GM19438 (cell line): Measurements from ENCODE around the gene ATL1.
A peak's percentile ranks its signal among the peaks of the same experiment; 100 is the strongest.

ENCODE experiments used
- ATAC-seq: cut with Tn5 transposase; IDR thresholded peaks from one replicate; pipeline ENCODE4 v1.9.1; 2021; ENCODE audit warnings: low read depth; ENCODE audit not compliant: unreplicated experiment

The ATL1 gene

DNA sequence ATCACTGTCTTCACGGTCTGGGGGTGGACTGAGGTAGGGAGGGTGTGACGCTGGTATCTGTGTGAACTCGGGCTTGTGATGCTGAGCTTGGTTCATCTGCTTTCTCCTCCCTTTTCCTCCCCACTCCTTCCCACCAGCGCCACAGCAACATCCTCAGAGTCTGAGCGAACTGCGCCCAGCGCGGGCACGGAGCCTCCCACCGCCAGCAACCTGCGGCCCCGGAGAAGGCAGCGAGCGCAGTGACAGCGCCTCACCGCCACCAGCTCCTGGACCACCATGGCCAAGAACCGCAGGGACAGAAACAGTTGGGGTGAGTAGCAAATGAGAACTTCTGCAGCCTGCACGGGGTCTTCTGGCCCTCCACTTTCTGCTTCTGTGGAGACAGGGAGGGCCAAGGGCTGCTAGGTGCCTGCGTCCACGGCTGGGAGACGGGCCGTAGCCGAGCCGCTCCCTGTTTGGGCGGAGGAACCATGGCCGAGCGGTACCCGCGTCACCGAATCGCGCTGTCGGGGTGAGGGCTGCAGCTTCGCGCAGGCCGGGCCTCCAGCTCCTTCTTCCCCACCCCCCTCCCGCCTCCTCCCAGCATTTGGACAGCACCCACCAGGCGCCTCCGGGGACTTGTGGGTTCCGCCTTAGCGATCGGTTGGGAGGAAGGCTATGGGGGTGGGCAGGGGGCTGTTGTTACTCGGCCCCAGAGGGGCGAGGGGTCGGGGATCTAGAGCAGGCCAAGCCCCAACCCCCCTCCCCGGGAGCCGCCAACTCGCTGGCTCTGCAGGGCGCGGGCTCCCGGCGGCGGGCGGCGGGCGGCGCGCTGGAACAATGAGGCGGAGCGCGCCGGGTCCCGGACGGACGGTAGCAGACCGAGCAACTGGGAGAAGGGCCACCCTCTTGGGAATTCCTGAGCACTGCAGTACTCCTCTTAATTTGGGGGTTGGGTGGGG is at the start of gene ATL1:
Gene ATL1, plus strand, starts transcription at position 156 of the 941 bp plus-strand sequence. Its CDS starts 121 bp downstream, at position 277.
- ATAC-seq, result no peak

DNA sequence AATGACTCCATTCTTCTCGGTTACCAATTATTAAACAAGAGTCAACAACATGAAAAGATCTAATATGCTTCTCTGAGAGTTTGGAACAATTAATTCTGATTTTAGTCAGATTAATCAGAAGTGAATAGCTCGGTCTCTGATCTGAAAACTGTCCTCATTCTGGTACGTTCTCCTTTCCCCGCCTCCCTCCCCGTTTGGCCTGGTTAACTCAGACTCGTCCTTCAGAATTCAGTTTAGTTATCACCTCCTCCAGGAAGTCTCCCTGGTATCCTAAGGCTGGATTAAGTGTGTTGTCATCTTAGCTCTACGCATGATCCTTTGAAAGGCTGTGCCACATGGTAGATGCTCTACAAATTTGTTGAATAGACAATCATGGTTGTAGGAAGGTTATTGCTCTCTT is 49.8 kb upstream of the ATL1 start:
- ATAC-seq, result no peak

DNA sequence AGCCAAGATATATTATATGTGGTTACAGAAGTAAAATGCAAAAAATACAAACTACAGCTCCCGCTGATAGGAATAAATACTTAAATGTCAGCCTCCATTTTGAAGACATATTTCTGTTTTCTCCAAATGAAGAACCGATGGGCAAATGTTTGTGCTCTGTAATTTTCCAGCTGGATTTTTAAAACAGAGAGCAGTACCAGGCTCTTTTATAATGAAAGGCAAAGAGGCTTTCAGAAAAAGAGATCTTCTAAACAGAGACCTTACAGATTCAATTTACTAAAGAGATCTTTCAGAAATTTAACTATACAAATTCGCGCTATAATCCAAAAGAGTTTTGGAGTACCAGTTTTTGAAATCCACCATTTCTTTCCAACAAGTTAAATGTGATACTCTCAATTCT is 47.5 kb upstream of the ATL1 start:
- no peak for ATAC-seq

DNA sequence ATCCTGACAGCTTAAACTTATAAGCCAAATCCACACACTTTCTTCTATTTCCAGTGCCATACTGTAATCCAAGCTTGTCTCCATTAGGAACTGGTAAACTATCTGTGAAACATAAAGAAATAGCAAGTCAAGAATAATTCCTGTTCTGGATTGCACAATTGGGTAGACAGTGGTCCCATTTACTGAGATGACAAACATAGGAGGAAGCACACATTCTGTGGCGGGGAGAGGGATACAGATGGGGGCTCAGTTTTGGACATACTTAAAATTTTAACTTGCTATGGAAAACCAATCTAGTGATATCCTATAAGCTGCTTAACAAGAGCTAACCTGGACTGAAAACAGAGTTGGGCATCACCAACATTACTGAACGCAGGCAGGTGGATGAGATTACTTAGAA is 43.9 kb upstream of the ATL1 start:
- no peak for ATAC-seq

DNA sequence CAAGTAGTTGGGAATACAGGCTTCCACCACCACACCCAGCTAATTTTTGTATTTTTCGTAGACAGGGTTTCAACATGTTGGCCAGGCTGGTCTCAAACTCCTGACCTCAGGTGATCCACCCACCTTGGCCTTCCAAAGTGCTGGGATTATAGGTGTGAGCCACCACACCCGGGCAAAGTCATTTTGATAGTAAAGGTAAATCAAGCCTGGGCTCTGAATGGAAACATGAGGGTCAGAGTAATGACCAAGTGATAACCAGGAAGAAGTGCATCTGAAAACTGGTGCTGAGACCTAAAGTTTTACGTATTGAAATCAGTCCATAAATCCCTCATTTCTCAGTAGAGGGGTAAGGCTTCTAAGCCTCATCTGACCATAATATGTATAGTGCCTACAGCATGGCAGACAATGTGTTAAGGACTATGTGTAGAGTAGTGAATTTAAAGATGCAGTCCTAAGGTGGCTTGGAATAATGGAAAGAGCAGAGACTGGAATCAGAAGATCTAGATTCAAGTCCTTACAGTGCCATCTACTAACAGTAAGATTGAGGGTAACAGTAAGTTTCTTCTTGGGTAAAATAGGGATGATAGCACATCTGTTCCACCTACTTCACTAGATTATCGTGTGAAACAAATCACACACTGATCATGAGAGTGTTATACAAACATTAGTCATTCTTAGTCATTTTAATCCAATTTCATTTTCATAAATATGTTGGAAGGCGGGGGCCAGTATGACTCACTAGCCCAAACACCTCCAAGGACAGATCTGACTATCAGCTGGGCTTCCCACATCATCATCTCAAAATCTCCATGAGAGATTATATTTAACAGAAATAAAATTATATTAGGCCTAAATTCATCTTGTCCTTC is 38.8 kb upstream of the ATL1 start:
- peak; percentile 49 for ATAC-seq

DNA sequence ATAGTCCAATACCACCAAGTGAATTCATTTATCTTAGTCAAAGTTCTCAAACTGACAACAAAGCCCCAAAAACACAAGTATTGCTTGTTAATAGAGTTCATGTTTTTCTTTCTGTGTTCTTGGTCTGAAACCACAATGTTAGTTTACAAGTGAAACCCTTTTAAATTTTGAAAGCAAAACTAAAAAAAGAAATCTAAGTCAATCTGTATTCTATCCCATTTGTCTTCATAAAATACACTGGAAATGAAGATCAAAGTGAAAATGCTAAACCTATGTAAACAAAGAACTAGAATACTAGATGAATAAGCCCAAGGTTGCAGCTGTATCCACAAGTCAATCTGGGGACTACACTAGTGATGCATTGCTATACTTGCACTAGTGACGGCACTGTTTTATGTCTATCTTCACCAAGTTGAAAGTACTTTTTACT is 38.0 kb upstream of the ATL1 start:
- ATAC-seq, result peak; percentile 53

DNA sequence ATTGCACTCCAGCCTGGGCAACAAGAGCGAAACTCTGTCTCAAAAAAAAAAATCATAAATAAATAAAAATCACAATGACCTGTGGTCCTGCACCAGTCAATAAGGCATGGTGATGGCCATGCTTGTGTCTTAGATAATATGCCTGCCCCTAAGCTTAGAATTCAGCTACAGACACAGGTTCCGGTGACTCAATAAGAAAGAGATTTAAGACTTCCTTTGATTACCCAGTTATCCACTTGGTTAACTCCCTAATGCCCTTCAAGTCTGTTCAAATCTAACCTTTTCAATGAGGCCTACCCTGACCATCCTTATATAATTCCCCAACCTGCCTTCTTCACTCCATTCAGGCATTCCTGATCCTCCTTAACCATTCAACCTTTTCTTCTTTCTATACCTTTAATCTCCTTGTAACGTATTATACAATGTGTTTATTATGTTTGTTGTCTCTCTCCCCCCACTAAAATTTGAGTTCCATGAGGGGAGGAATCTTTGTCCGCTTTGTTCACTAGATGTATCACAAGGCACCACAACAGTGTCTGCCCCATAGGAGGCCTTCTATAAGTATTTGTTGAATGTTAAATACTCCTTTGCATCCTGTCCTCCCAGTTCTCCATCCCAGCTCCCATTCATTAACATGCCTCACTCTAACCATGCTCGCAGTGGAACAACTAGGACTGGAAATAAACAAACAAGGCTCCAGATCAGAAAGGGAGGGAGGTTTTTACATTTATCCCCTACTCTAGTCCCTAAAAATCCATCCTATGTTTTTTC is 36.5 kb upstream of the ATL1 start:
- ATAC-seq, result no peak

DNA sequence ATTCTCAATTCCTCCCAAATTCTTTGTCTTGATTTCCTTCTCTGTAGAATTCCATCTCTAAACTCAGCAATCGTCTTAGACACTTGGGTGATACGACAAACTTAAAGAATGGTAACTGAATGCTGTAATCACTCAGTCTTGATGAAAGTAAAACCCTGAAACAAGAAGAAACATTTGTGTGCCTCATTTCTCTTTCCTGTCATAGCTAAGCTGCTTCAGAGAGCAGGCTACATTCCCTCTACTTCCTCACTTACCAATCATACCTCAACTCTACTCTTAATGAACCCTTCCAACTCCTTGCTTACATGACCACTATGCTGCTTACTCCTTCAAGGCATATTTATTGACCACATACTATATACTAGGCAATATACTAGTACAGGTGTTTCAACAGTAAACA is 35.9 kb upstream of the ATL1 start:
- no peak for ATAC-seq

DNA sequence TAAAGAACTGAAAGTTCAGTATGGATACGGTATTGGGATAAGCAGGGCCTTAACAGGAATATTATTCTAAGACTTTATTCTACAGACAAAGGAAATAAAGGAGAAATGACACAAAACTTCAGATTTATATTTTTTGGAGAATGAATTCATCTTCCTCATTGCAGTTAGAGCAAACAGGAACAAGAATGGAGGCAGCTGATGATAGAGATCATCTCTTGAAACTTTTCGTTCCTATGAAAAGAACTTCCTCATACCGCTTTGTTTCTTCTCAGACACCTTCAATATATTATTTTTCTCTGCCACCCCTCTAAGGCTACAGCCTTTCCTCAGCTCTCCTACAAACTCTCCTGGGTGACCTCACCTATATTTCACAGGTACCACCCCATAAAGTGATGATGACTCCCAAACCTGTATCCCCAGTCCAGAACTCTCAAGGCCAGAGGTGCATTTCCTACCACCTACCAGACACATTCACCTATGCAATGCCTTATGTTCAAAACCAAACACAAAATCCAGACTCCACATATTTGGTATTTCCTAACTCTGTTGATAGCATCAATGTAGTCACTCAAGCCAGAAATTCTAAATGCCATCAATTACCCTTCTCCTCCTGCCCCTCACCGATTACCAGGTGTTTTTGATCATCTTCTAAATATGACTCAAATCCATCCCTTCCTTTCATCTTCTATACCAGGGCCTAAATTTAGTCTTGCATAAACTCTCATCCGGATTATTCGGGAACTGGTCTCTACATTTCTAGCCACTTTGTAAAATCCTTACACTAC is 35.0 kb upstream of the ATL1 start:
- no peak for ATAC-seq

DNA sequence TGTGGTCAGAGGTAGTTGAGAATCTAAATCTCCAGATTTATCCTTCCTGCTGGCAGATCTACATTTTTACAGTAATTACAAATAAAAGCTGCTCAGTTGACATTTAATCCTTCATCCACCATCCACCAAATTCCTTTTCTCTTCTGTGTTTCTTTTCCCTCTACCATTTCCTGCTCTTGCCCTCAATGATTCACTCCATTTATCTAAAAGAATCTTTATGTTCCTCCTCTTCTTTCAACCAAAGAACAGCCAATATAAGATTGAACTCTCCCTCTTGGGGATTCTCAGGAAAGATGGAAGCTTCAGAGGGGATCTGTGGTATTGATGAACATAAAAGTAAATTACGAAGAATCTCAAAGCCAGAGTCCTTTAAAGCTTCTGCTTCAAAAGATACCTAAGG is 31.9 kb upstream of the ATL1 start:
- ATAC-seq, result no peak

DNA sequence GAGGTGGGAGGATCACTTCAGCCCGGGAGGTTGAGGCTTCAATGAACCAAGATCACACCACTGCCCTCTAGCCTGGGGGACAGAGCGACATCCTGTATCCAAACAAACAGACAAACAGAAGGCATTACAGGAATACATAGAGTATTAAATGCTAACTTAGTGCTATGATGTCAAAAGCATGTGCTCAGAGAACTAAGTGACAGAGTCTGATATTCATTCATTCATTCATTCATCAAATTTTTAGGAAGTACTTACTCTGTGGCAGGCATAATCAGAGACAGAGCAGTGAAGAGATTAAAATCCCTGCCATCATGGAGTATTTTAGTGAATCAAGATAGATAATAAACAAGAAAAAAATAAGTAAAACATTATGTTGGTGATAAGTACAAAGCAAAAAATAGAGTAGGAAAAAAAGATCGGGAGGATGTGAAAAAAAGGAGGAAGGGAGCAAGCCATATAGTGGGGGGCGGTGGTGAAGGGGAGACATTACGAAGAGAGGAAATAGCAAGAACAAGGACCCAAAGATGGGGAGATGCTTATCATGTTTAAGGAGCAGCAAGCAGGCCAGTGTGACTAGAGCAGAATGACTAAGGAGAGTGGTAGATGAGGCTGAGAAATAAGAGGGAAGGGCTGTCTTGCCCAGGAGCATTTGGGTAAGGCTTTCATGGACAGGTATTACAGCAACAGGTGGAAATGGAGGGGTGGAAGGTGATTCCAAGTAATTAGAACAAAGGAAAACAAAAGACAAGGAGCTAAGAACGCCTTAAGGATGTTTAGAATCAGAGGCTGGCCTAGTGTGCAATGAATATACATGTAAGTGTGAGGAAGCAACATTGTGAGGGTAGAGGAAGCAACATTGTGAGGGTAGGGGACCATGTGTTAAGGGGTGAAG is 30.4 kb upstream of the ATL1 start:
- ATAC-seq, result no peak

DNA sequence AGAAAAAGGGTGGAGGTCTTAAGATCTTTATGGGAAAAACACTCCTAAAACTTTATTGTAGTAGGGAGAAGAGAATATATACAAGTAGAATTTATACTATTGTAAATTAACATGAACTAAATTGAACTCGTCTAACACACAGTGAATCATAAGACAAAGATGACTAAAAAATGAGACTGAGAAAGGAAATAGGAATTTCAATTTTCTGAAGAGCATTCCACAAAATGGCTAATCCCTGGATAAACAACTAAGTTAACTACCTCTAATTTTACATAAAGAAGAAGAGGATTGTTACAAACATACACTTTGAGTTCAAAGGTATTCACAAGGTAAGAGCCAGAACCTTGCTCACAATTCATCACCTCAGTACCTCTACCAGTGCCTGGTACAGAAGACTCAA is 29.6 kb upstream of the ATL1 start:
- no peak for ATAC-seq

DNA sequence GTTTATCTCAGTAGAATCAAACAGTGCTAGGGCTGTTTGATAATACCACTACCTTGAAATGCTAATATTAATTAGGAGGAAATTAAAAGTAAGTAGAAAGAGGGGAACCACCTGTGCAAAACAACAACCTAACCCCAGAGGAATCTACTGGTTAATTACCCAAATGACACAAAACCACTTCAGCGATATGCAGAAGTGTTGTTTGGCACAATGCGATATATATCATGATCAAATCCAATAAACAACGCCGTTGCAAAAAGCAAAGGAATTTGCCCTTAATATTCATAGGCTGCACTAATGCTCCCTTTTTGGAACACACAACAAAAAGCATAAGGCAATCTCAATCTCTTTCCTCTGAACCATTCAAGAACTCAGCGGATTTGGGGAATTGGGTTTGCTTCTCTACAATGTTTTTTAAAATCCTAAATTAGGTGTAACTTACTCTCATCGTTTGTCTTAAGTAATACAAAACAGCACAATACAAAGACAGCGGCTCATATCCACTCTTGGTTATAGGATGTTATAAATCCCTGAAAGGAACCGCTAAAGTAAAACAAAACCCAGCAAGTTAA is 29.1 kb upstream of the ATL1 start:
- ATAC-seq, result no peak

DNA sequence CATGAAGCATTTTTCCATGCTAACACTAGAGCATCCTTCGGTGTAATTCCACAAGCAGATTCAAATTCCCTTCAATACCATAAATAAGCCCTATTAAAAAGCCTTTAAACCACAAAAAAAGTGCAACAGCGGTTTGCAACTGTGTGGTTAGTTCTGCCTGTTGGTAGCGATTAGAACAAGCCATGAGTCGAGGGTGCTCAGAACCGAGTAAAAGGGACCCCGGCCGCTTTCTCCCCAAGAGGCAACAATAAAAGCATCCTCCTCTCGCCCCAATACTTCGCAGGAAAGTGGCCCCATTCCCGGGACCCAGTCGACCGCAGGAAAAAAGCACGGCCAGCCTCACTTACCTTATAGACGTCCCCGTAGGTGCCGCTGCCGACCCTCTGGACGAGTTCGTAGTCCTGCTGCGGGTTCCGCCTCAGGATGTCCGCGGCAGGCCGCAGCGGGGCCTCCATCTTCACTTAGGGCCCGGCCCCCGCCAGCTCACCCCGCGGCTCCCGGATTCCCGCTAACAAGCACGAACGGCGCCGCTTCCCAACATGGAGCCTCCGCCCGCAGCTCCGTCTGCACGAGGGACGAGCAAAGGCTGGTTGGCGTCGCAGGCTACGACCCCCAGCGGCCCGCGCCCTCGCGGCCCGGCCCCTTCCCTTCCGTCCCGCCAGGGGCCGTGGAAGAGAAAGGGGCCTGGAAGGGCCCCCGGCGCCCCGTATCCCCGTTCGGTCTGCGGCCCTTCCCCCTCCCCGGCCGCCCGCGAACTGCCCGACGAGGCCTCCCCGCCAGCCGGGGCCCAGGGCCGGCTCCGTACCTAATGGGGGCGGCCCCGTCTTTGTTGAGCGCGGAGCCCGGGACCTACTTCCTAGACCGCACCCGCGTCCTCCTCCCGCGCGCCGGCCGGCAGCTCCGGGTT is 28.1 kb upstream of the ATL1 start:
- ATAC-seq, result peak; percentile 23

DNA sequence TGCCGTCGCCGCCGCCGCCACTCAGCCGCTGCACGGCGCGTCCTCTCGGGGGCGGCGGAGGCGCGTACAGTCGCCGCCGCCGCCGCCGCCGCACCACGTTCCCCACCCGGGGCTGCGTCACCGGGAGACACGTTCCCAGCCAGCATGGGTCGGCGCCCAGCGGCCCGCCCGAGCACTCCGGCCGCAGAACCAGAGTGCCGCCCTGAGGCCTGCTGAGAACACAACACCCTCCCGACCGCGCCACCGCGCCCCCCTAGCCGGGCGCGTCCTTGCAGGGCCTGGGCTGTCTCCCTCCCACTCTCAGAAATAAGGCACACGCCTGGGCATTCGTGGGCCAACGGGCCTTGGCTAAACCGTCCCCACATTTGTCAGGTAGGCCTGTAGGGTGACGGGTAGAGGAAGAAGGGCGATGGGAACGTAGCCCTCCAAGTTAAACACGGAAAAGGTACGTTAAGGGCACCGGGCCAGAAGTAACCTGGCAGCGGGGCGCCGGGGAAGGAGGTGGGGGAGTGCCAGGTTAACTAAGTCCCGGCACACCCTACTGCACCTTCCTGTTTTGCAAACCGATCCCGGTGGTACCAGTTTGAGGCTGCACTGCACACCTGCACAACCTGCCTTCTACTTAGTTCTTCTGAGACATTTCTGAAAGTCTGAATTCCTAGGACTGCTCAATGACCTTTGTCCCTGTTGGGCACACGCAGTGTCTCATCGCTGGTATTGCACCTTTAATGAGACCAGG is 27.3 kb upstream of the ATL1 start, which contains the start of gene MAP4K5:
Gene MAP4K5, minus strand, starts transcription at position 68 of the 739 bp plus-strand sequence. CDS start 520 bp downstream, outside the sequence.
- ATAC-seq, result peak; percentile 94

DNA sequence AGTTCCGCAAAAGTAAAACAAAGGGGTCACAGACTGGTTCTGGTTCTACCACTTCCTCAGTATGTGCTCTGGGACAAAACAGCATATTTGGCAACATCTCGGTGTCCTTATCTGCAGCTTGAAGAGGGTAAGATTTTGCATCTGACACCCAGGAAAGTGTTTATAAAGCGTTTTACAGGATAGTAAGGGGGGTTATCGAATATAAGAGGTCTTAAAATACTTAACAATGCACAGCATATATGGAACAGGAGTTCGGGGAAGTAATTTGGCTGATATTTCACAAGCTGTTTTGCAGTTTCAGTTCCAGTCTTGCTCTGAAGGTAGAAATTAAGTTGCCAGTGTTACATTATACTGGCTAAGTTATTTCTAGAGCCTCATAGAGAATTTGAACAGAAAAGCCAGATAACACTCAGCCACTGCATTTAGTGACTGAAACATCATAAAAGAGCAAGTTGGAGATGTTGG is 26.7 kb upstream of the ATL1 start:
- peak; percentile 26 for ATAC-seq

DNA sequence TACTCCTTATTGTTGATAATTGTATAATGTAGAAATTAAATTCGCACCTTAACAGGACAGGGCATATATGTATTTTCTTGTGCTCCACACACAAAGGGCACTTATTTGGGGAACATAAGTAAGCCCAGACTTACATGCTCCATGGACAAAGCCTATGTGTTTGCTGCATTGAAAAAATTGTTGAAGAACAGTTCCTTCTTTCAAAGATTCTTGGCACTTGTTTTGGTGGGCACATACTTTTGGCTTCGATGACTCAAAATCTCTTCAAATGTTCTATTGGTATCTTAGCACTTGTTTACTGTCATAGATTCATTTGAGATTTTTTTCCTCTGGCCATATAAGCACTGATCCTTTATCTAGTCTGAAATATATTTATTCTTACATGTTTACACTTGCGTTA is 26.1 kb upstream of the ATL1 start:
- ATAC-seq, result no peak
